Coronary artery (tissue), 2 donors: ENCODE data around the gene C2orf68.
"Not testable (repeated sequence)": the region's sequence is repeated elsewhere in the genome, so short reads cannot be mapped to it uniquely, and the experiment has no call there.

Source experiments
- DNase-seq: peaks from one replicate; pipeline ENCODE4 v3.0.0-alpha.2; 2017; ENCODE audit warnings: low spot score
- H3K27ac ChIP-seq, 2 donors: fragments of 200-600 bp; sonication (generic); one replicate each; pipeline ENCODE4 v1.5.1; 2016 to 2019
- H3K4me3 ChIP-seq: fragments of 200-600 bp; sonication (generic); 2 replicates; pipeline ENCODE4 v1.5.1; 2016; ENCODE audit warnings: mild to moderate bottlenecking, moderate library complexity
- TF ChIP-seq, protein P1 (sequence below): fragments of 200-600 bp; sonication (generic); IDR thresholded peaks from one replicate; pipeline ENCODE4 v1.5.1; 2019; ENCODE audit warnings: antibody characterized with exemption

The C2orf68 gene

DNA sequence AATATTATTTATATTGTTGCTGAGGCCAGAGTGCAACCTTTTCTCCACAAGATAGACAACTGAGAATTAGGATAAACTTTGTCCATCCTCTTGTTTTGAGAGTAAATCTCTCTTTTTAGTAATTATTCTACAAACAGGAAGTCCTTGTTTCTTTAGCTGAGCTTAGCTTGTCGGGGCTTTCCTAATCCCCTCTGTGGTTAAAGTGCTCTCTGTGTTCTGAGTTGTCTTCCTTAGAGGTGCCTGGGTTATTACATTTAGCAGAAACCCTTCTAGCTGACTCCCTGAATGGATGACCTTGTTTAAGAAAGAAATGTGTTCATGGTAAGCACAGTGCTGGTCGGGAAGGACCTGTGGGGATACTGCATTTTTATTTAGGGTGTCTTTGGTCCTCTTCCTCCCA lies 16.8 kb upstream of the C2orf68 start:
- no peak for DNase-seq
- Histone ChIP-seq H3K4me3 (no peak overlapping the region), H3K27ac (no peak overlapping the region)
- TF ChIP-seq, protein P1, sequence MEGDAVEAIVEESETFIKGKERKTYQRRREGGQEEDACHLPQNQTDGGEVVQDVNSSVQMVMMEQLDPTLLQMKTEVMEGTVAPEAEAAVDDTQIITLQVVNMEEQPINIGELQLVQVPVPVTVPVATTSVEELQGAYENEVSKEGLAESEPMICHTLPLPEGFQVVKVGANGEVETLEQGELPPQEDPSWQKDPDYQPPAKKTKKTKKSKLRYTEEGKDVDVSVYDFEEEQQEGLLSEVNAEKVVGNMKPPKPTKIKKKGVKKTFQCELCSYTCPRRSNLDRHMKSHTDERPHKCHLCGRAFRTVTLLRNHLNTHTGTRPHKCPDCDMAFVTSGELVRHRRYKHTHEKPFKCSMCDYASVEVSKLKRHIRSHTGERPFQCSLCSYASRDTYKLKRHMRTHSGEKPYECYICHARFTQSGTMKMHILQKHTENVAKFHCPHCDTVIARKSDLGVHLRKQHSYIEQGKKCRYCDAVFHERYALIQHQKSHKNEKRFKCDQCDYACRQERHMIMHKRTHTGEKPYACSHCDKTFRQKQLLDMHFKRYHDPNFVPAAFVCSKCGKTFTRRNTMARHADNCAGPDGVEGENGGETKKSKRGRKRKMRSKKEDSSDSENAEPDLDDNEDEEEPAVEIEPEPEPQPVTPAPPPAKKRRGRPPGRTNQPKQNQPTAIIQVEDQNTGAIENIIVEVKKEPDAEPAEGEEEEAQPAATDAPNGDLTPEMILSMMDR = no peak

- TF ChIP-seq, protein P1 = no peak
- H3K27ac ChIP-seq = no peak overlapping the region
- DNase-seq = no peak
- no peak overlapping the region for H3K4me3 ChIP-seq
Measured at GRCh38 chr2:85623991-85624390, 12.1 kb upstream of the C2orf68 start.

DNA sequence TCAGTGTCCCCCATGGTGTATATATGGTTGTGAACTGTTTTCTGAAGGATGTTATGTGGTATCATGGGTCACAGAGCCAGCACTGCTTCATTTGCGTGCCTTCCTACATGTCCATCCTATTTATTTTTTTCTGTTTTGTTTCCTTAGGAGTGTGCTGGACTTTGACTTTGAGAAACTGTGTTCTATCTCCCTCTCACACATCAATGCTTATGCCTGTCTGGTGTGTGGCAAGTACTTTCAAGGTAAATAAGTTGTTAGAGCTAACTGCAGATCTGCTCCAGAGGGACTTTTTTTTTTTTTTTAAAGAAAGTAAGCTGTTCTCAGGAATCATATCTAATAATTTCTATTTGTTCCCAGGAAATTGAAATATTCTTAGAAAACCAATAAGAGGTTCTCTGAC lies 9.5 kb upstream of the C2orf68 start:
- Histone ChIP-seq H3K4me3 (no peak overlapping the region), H3K27ac (no peak overlapping the region)
- TF ChIP-seq, protein P1 = no peak
- no peak for DNase-seq

GRCh38 chr2:85619617-85620016 lies 7.8 kb upstream of the C2orf68 start:
- Histone ChIP-seq H3K4me3 (no peak overlapping the region), H3K27ac (no peak overlapping the region)
- TF ChIP-seq, protein P1 = no peak
- DNase-seq = no peak

DNA sequence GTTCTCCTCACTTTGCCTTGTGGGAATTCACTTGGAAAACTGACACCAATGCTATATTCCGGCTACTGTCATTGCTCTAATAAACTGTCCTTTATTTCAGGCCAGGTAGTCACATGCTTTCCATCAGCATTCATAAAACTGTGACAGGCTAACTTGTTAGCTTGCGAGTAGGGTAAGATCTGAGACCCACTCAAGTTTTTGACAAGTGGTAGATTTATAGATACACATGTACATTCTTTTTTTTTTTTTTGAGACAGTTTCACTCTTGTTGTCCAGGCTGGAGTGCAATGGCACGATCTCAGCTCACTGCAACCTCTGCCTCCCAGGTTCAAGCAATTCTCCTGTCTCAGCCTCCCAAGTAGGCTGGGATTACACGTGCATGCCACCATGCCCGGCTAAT lies 5.9 kb upstream of the C2orf68 start:
- not testable (repeated sequence) for DNase-seq, H3K27ac ChIP-seq
- peak overlapping the region; percentile 99 for H3K4me3 ChIP-seq

GRCh38 chr2:85615413-85615728 lies 3.5 kb upstream of the C2orf68 start:
- H3K27ac ChIP-seq = peak overlapping the region in 1 of 2 donors; percentile 93
- no peak for DNase-seq

DNA sequence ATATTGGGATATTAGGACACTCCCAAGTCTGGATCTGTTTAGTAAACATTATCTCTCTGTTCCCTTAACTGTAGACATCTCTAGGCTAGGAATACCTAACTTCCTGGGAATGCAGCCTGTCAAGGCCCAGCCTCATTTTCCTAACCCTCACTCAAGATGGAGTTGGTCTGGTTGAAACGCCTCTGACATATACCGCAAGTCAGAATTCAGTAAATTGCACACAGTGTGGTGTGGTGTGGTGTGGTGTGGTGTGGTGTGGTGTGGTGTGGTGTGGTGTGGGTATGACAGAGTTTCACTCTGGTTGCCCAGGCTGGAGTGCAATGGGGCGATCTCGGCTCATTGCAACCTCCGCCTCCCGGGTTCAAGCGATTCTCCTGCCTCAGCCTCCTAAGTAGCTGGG lies 2.9 kb upstream of the C2orf68 start:
- not testable (repeated sequence) for H3K27ac ChIP-seq, DNase-seq, H3K4me3 ChIP-seq

More at GRCh38 chr2:85615413-85615728, 3.5 kb upstream of the C2orf68 start:
- H3K4me3 ChIP-seq = peak overlapping the region; percentile 99
- TF ChIP-seq, protein P1 = no peak

DNA sequence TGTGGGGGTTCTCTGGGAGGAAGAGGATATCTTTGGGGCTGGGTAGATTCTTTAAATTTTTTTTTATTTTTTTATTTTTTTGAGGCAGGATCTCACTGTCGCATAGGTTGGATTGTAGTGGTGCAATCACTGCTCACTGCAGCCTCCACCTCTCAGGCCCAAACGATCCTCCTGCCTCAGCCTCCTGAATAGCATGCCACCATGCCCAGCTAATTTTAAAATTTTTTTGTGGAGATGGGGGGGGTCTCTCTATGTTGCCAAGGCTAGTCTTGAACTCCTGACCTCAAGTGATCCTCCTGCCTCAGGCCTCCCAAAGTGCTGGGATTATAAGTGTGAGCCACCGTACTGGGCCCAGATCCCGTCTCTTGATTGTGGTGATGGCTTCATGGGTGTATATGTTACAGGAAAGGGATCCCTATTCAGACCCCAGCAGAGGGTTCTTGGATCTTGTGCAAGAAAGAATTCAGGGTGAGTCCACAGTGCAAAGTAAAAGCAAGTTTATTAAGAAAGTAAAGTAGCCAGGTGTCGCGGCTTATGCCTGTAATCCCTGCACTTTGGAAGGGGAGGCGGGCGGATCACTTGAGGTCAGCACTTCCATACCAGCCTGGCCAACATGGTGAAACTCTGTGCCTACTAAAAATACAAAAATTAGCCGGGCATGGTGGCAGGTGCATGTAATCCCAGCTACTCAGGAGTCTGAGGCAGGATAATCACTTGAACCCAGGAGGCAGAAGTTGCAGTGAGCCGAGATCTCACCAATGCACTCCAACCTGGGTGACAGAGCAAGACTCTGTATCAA lies 2.0 kb upstream of the C2orf68 start:
- TF ChIP-seq, protein P1 = no peak
- Histone ChIP-seq H3K4me3 (no peak overlapping the region), H3K27ac (no peak overlapping the region)
- no peak for DNase-seq
